HCEC 1CT (cell line): ENCODE results near the gene KIFC1.

Experiments used
- DNase-seq: peaks from one replicate; pipeline ENCODE4 v3.0.0-alpha.2; 2017

Gene KIFC1

DNA sequence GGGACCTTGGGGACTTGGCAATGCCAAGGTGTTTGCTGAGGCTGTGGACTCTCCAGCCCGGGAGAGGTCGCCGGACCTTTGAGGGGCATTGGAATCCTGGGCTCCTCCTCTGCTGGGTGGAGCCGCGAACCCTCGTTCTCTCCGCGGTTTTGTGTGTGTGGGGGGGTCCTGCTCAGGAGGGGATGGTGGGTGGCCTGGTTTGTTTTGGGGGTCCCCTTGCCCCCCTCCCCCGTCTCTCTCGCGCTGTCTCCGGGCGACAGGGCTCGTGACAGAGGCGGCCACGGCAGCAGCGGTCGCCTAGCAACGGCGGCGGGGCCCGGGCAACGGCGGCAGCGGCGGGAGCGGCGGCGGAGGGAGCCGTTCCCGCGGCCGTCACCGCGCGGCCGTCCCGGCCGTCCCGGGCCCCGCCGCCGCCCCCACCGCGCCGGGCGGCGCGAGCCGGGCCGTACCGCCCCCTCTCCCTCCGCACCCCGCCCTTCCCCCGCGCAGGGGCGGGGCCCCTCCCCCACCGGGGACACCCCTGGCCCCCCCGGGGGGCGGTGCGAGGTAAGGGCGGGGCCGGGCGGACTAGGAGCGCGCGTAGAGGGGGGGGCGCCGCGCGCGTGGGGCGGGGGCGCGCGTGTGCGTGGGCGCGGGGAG lies 36.1 kb downstream of the KIFC1 start:
- DNase-seq: peak; percentile 20

DNA sequence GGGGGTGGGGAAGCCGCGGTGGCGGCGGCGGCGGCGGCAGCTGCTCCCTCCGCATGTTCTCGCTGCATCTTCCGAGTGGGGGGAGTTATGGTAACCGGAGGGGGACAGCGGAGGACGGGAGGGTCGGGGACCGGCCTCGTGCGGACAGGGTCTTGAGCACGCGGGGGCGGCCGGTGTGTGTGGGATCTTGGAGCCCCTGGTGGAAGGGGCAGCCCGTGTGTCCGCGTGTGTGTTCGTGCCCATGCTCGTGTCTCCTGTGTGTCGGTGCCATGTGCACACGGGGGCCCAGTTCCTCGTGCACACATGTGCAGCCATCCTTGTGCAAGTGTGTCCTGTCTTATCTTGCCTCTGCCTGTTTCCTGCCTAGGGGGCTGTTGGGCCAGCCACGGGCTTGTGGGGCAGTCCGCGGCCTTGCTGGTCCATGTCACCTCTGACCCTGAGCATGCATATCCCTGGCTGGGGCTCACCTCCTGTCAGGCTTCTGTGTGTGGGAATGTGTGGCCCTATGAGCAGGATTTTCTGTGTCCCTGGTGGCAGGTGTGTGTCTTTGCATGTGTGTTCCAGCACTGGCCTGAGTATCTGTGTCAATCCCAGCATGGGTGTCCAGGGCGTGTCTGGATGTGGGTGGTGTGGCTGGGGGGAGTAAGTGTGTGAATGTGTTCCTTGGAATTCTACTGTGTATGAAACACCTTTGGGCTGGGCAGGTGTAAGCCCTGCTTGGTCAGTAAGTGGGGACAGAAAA lies 36.8 kb downstream of the KIFC1 start:
- DNase-seq: peak; percentile 44

DNA sequence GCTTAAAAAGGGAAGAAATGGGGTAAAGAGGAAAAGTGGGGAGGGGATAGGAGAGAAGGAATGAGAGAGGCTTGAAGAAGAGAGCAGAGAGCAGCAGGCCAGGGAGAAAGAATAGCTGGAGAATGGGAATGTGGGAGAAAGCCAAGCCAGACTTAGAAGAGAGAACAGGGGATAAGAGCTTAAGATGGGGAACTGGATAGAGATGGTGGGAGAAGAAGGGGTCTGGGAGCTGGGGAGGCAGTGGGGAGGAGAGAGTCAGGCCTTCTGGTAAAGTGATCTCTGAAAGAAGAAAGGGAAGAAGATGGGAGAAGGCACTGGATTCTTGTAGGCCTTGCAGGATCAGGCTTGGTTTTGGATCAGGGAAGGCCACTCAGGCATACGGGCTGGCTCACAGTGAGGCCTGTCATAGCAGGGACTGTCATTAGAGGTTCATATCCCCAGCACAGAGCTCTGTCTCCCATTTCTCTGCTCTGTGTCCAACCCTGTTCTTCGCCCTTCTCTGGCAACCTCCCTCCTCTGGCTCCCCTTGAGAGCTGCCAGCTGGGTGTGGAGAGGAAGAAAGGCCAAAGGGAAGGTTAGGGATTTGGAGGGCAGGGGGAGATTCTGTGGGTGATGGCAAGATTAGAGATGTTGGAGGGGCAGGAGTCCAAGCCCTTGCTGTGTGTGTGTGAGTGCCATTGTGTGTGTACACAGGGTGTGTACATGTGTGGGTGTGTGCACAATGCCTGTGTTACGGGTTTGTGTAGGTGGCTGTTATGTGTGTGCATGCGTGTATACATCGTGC lies 37.5 kb downstream of the KIFC1 start:
- DNase-seq: no peak

DNA sequence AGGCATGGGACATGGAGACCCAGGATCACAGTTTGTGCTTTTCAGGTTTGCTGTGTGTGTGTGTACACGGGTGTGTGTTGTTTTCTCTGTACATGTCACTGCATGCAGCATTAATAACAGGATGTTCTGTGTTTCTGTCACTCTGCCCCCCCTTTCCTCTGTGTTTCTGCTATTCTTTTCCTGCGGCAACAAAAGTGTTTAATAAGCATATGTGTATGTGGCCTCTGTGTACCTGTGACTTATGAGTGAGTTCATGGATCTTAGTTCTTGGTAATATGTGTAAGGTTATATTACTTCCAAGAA lies 38.1 kb downstream of the KIFC1 start:
- no peak for DNase-seq

DNA sequence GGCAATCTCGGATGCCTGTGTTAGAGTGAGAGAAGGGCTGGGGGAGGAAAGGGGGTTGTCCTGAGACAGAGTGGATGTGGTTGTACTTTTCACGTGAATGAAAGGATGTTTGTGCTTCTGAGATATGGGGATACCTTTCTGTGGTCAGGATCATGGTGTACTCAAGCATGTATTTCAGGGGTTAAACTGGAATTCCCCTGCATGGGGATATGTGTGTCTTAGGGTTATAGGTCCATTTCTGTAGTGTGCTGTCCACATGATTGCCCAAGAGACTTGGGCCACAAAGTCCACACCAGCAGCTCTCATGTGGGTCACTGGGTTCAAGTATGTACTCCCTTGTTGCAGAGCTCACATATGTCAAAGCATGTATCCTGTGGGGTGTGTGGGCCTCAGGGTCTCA lies 38.7 kb downstream of the KIFC1 start:
- no peak for DNase-seq

DNA sequence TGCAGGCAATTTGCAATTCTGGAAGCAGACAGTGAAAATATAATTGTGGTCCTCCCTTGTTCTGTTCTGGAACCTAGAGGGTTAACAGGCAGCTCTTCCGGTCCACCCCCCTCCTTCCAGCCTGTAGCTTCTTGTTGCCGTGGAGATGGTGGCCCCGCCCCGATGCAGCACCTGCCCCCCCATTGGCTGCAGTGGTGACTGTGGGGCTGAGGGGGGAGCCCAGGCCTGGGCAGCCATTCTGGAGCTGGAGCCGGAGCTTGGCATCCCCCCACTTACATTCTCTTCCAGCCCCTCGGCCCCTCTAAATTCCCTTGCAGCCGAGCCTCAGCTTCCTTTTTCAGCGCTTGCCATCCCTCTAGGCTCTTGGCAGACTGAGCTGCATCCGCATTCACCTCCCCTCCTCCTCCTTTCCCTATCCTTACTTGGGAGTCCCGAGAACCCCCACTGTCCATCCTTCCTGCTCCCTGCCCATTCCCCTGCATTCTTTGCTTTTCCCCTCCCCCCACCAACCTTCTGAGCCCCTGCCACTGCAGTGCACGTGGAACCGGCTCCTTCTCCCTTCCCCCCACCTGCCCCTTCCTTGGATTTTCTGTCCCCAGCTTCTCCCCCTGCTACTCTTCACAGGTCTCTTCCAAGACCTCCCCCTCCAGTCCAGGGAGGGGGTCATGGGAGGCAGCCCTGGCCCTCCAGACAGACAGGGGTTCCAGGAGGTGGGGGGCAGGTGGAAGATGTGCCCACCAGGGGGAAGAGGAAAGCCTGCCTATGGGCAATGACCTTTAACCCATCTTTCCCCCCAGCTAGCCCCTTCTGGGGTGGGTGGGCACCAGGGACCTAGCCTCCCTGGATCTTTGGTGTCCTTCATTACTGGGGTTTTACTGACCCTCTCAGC lies 39.6 kb downstream of the KIFC1 start:
- DNase-seq: peak; percentile 45

DNA sequence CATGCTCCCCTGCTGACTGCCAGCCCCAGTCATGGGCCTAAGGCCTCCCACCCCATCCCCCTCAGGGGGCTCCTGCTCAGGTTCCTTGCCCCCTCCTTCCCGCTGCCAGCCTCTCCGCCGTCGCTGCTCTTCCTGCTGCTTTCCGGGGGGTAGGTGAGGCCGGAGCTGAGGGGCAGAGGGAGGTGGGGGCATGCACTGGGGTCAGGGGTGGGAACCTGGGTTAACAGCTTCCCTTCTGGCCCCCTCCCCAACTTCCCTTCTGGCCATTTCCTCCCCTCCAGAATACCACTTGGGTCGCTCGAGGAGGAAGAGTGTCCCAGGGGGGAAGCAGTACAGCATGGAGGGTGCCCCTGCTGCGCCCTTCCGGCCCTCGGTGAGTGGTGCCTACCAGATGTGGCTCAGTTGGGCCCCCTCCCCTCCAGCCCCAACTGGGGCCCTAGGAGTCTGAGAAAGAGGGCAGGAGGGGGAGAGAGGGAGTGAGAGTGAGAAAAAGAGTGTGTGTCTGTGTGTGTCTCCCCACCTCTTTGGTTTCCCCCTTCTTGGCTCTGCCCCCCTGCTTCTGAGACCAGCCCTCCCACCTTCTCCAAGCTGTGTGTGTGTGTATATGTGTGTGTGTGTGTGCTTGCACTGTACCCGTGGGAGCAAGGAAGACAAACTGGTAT lies 40.4 kb downstream of the KIFC1 start:
- no peak for DNase-seq

DNA sequence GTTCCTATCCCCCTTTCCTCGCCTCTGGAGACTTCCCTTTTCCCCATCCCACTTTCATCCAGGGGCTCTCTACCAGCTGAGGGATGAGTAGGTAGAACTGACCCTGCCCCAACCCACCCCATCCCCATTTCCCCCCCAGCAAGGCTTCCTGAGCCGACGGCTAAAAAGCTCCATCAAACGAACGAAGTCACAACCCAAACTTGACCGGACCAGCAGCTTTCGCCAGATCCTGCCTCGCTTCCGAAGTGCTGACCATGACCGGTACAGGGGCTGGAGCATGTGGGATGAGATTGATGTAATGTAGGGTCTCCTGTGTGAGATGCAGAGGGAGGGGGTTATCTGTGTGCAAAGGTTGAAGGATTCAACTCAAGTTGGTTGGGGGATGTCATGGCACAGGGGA lies 40.9 kb downstream of the KIFC1 start:
- DNase-seq: no peak

DNA sequence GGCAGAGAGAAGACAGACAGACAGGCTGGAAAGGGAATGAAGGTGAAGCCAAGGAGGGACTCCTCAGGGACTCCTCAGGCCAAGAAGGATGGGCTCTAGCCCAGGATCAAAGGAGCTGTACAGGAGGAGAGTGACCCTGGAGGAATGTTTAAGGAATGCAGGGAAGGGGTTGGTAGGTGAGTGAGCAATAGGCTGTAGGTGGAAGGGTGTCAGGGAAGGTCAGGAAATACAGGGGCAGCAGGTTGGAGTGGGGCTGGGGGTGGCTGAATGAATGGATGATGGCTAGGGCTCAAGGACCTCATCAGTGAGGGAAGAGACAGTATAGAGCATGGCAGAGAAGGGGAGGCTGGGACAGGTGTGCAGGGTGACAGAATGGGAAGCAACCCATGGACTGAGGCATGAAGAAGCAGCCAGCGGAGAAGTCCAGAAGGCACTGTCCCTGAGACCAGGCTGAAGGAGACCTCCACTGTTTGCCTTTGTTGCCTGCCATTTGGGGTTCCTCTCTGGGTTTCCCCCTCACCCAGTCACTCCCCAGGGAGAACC lies 41.4 kb downstream of the KIFC1 start:
- DNase-seq: no peak

DNA sequence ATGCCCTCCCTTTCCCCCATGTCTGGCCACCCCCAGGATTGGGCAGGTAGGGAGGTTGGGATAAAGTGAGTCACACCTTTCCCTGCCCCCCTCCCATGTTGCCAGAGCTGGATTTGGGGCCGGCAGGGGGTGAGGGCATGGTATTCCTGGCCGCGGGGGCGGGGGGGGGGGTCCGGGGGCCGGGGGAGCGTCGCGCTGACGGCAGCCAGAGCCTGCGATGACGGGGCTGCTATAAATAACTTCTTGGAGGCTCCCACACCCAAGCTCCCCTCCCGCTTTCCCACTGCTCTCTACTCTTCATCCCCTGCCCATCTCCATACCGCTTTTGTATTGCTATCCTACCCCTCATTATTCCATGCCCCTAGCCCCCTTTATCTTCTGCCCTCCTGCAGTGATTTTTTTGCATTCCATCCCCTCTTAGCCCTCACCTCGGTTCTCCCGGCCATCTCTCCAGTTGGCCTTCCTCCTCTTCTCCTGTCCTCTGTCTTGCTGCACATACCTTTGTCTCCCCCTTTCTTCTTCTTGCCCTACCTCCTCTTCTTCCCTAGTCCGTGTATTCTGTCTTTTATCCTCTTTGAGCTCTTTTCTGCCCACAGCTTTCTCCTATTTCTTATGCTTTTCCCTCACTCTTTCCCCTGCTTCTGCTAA lies 42.0 kb downstream of the KIFC1 start:
- DNase-seq: no peak

DNA sequence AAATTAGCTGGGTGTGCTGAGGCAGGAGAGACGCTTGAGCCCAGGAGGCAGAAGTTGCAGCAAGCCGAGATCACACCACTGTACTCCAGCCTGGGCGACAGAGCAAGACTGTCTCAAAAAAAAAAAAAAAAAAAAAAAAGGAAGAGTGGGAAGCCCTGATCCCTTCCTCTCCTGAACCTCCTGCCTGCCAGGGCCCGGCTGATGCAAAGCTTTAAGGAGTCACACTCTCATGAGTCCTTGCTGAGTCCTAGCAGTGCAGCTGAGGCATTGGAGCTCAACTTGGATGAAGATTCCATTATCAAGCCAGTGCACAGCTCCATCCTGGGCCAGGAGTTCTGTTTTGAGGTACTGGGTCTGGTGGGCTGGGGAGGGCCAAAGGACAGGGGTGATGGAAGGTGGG lies 43.3 kb downstream of the KIFC1 start:
- no peak for DNase-seq

DNA sequence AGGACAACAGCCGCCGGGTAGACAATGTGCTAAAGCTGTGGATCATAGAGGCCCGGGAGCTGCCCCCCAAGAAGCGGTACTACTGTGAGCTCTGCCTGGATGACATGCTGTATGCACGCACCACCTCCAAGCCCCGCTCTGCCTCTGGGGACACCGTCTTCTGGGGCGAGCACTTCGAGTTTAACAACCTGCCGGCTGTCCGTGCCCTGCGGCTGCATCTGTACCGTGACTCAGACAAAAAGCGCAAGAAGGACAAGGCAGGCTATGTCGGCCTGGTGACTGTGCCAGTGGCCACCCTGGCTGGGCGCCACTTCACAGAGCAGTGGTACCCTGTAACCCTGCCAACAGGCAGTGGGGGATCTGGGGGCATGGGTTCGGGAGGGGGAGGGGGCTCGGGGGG lies 46.0 kb downstream of the KIFC1 start:
- no peak for DNase-seq

DNA sequence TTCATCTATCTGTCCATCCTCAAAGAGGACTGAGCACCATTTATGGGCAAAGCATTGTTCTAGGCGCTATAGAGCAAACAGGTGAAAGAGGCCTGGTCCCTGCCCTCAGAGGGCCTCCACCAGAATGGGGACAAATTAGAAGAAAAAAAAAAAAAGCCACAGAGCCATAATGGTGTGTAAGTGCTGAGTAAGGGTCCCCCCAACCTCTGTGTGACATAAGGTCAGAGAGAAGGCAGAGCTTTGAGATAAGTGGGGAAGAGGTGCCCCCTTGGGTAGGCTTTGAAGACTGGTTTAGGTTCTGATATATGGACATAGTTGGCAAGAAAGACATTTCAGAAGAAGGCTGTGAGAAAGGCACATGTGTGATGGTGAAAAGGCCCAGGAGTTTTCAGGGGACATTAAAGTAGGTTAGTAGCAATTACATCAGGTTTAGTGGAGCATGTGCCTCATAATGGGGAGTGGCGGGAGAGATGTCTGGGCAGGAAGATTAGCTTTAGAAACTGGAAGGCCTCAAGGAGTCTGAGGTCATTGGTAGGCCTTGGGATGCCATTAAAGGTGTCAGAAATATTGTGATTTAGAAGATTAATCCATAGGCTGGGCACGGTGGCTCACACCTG lies 47.5 kb downstream of the KIFC1 start:
- DNase-seq: no peak

DNA sequence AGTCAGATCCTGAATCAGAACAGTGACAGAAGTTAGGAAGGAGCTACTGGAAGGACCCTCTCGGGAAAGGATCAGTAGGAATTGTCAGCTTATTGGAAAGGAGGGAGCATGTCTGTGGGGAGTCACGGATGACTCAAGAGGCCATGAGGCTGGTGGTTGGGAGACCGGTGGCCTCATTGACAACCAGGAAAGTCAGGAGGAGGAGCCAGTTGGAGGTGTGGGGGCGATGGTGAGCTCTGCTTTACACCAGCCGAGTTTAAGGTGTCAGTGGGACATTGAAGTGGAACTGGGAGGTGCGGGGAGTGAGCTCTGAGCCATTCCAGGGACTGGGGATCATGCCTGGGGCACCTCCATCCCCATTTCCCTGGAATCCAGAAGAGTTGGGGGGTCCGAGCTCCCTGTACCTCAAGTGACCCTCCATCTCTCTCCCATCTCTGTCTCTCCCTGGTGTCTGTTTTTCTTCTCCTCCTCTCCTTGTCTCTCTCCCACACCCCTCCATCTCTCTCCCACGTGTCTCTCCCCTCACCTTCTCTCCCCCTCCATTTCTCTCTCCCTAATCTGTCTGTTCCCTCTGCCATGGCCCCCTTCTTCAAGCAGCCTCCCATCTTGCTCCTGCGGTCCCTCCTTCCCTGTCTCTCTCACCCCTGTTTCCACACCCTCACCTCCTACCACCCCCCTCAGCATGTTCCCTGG lies 48.5 kb downstream of the KIFC1 start:
- no peak for DNase-seq

DNA sequence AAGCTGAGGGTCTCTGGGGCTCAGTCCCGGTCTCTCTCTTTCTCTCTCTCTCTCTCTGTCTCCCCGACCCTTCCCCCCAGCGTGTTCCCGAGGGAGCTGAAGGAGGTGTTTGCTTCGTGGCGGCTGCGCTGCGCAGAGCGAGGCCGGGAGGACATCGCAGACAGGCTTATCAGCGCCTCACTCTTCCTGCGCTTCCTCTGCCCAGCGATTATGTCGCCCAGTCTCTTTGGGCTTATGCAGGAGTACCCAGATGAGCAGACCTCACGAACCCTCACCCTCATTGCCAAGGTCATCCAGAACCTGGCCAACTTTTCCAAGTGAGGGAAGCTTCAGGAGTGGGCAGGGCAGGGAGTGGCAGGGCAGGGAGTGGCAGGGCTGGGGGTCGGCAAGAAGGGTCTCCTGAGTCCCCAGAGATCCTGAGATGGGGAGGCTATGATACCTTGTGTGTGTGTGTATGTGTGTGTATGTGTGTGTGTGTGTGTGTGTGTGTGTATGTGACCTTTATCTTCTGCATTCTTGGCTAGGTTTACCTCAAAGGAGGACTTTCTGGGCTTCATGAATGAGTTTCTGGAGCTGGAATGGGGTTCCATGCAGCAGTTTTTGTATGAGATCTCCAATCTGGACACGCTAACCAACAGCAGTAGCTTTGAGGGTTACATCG lies 49.2 kb downstream of the KIFC1 start:
- DNase-seq: no peak

DNA sequence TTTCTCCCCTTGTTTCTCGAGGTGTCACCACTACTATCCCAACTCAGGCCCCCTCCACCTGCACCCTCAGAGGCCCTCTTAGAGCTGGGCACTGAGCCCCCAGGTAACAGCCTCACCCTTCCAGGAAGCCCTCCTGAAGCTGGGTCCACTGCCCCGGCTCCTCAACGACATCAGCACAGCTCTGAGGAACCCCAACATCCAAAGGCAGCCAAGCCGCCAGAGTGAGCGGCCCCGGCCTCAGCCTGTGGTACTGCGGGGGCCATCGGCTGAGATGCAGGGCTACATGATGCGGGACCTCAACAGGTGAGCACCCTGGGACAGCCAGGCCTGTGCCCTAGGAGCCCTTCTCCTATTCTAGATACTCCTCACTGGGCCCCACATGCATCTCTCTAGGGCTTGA lies 49.8 kb downstream of the KIFC1 start:
- no peak for DNase-seq

DNA sequence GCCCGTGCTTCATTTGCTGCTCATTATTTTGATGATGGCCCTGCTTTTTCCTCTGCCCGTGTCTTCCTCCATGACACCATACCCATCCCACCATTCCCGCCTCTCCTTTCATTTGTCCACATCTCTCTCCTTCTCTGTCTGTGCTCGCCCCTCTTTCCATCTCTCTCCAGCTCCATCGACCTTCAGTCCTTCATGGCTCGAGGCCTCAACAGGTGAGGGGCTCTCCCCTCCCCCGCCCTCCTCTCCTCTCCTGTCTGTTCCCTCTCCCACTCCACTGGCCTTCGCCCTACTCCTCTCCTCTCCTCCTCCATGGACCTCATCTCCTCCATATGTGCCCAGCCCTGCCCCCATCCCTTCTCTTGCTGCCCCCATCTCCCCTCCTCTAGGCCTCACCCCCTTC lies 50.7 kb downstream of the KIFC1 start:
- DNase-seq: no peak

DNA sequence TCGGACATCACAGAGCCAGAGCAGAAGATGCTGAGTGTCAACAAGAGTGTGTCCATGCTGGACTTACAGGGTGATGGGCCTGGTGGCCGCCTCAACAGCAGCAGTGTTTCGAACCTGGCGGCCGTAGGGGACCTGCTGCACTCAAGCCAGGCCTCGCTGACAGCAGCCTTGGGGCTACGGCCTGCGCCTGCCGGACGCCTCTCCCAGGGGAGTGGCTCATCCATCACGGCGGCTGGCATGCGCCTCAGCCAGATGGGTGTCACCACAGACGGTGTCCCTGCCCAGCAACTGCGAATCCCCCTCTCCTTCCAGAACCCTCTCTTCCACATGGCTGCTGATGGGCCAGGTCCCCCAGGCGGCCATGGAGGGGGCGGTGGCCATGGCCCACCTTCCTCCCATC lies 51.4 kb downstream of the KIFC1 start:
- no peak for DNase-seq

DNA sequence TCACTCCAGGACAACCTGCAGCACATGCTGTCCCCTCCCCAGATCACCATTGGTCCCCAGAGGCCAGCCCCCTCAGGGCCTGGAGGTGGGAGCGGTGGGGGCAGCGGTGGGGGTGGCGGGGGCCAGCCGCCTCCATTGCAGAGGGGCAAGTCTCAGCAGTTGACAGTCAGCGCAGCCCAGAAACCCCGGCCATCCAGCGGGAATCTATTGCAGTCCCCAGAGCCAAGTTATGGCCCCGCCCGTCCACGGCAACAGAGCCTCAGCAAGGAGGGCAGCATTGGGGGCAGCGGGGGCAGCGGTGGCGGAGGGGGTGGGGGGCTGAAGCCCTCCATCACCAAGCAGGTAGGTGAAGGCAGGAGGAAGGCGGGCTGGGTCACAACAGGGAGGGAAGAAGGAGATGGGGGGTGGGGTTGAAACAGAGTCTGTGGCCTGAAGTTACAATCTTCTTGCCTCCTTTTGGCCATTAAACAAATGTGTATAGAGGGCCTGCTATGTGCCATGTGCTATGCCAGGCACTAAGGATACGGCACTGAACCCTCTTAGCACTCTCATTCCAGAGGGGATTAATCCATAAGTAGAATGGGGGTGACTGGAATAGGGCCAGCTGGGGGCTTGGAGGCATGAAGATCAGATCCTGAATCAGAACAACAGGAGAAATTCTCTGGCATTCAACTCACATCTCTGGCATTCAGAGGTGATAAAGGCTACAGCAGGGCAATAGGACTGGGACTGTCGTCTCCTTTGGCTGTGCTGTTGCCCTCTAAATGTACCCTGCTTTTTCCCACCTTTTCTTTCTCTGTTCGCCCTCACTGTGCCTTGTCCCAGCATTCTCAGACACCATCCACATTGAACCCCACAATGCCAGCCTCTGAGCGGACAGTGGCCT lies 52.2 kb downstream of the KIFC1 start:
- no peak for DNase-seq
